GM23338 (cell line): ENCODE data around the gene SLC6A18. TPM values are rescaled to one million over a fixed set of nuclear protein-coding genes. Genes with fewer than 3 reads are reported as not detected.

ENCODE experiments used
- ATAC-seq: fragments of 200-7000 bp; cut with Tn5 transposase; 3 replicates; pipeline ENCODE4 v1.9.1; 2020
- DNase-seq: peaks from one replicate; pipeline ENCODE4 v3.0.0-alpha.2; 2015; ENCODE audit warnings: low spot score
- H2AFZ ChIP-seq: fragments of 200-600 bp; sonication (generic); 2 replicates; pipeline ENCODE4 v1.8.0; 2016; ENCODE audit warnings: antibody characterized with exemption, mild to moderate bottlenecking, moderate library complexity
- H3F3A ChIP-seq: fragments of 200-600 bp; sonication (generic); replicated peaks from 2 replicates; pipeline ENCODE4 v1.8.0; 2017; ENCODE audit warnings: antibody characterized with exemption, mixed run types, low read depth
- H3K27ac ChIP-seq: fragments of 200-600 bp; sonication (generic); 2 replicates; pipeline ENCODE4 v1.6.1; 2016; ENCODE audit warnings: low read depth
- H3K27me3 ChIP-seq: fragments of 200-600 bp; sonication (generic); 2 replicates; pipeline ENCODE4 v1.8.0; 2016; ENCODE audit warnings: mild to moderate bottlenecking, mixed run types, moderate library complexity; ENCODE audit not compliant: insufficient read depth
- H3K36me3 ChIP-seq: fragments of 200-600 bp; sonication (generic); 2 replicates; pipeline ENCODE4 v1.8.0; 2016; ENCODE audit warnings: mild to moderate bottlenecking; ENCODE audit not compliant: insufficient read depth
- H3K4me1 ChIP-seq: fragments of 200-600 bp; sonication (generic); 2 replicates; pipeline ENCODE4 v1.8.0; 2016; ENCODE audit warnings: mild to moderate bottlenecking, moderate library complexity; ENCODE audit not compliant: insufficient read depth
- H3K4me2 ChIP-seq: fragments of 200-600 bp; sonication (generic); 2 replicates; pipeline ENCODE4 v1.7.1; 2017; ENCODE audit warnings: mixed run types
- H3K4me3 ChIP-seq: fragments of 200-600 bp; sonication (generic); 2 replicates; pipeline ENCODE4 v1.6.1; 2016; ENCODE audit warnings: mixed run types
- H3K79me2 ChIP-seq: fragments of 200-600 bp; sonication (generic); replicated peaks from 2 replicates; pipeline ENCODE4 v1.8.0; 2017; ENCODE audit warnings: mild to moderate bottlenecking; ENCODE audit not compliant: insufficient read depth
- H3K9me2 ChIP-seq: fragments of 200-600 bp; sonication (generic); 2 replicates; pipeline ENCODE4 v1.8.0; 2017; ENCODE audit not compliant: insufficient read depth
- H4K20me1 ChIP-seq: fragments of 200-600 bp; sonication (generic); replicated peaks from 2 replicates; pipeline ENCODE4 v1.8.0; 2017; ENCODE audit warnings: mild to moderate bottlenecking; ENCODE audit not compliant: insufficient read depth
- H3K27ac Mint-ChIP-seq: 2 replicates; pipeline ENCODE4 v1.8.0; 2020; ENCODE audit warnings: inconsistent platforms, mild to moderate bottlenecking, moderate library complexity, mixed read lengths
- H3K27me3 Mint-ChIP-seq: 3 replicates; pipeline ENCODE4 v1.8.0; 2022; ENCODE audit warnings: low read depth, mild to moderate bottlenecking, moderate library complexity, mixed read lengths, inconsistent platforms; ENCODE audit not compliant: insufficient read depth, poor library complexity
- H3K36me3 Mint-ChIP-seq: 3 replicates; pipeline ENCODE4 v1.8.0; 2021; ENCODE audit warnings: low read depth, mild to moderate bottlenecking, inconsistent platforms, moderate library complexity, mixed read lengths
- H3K4me1 Mint-ChIP-seq: 3 replicates; pipeline ENCODE4 v1.8.0; 2020; ENCODE audit warnings: mild to moderate bottlenecking, inconsistent platforms, mixed read lengths
- H3K4me3 Mint-ChIP-seq: 3 replicates; pipeline ENCODE4 v1.8.0; 2021; ENCODE audit warnings: moderate library complexity, mild to moderate bottlenecking, inconsistent platforms, mixed read lengths
- H3K9me3 Mint-ChIP-seq: 3 replicates; pipeline ENCODE4 v1.8.0; 2020; ENCODE audit warnings: moderate library complexity, mild to moderate bottlenecking, inconsistent platforms, mixed read lengths
- CREB1 ChIP-seq: fragments of 250-450 bp; sonication (Bioruptor Pico); IDR thresholded peaks from 2 replicates; pipeline ENCODE4 v1.5.0; 2020; ENCODE audit warnings: low read depth, mild to moderate bottlenecking, moderate library complexity
- CTCF ChIP-seq, 2 experiments: fragments of 200-600 bp in 1 of 2; sonication (generic) in 1 of 2; conservative IDR thresholded peaks; 2 replicates each; pipeline versions ENCODE4 v1.5.1 to v1.6.1; 2016 to 2017; ENCODE audit warnings: antibody characterized with exemption in 2 of 2, low read depth in 2 of 2, mild to moderate bottlenecking in 2 of 2, moderate library complexity in 1 of 2
- ETS1 ChIP-seq: IDR thresholded peaks from 2 replicates; pipeline ENCODE4 v1.6.1; 2016; ENCODE audit warnings: antibody characterized with exemption
- EZH2 ChIP-seq: fragments of 200-600 bp; sonication (generic); IDR thresholded peaks from one replicate; pipeline ENCODE4 v1.8.0; 2017; ENCODE audit warnings: antibody characterized with exemption, mild to moderate bottlenecking, low read depth; ENCODE audit not compliant: unreplicated experiment
- EZH2phosphoT487 ChIP-seq: fragments of 200-600 bp; sonication (generic); IDR thresholded peaks from one replicate; pipeline ENCODE4 v1.8.1; 2018; ENCODE audit warnings: antibody characterized with exemption; ENCODE audit not compliant: unreplicated experiment
- JUNB ChIP-seq: IDR thresholded peaks from one replicate; pipeline ENCODE4 v1.6.1; 2016; ENCODE audit warnings: antibody characterized with exemption; ENCODE audit not compliant: unreplicated experiment
- NANOG ChIP-seq: IDR thresholded peaks from 2 replicates; pipeline ENCODE4 v1.6.1; 2016; ENCODE audit warnings: antibody characterized with exemption, borderline replicate concordance
- POLR2AphosphoS5 ChIP-seq: IDR thresholded peaks from 2 replicates; pipeline ENCODE4 v1.6.1; 2016; ENCODE audit warnings: antibody characterized with exemption, low read depth
- STAT1 ChIP-seq: IDR thresholded peaks from one replicate; pipeline ENCODE4 v1.6.1; 2016; ENCODE audit warnings: antibody characterized with exemption; ENCODE audit not compliant: unreplicated experiment
- ZNF114 ChIP-seq: fragments of 250-450 bp; sonication (Bioruptor Pico); IDR thresholded peaks from 2 replicates; pipeline ENCODE4 v1.5.0; 2020; ENCODE audit warnings: mild to moderate bottlenecking, moderate library complexity
- ZNF331 ChIP-seq: fragments of 250-450 bp; sonication (Bioruptor Pico); IDR thresholded peaks from 2 replicates; pipeline ENCODE4 v1.5.0; 2020; ENCODE audit warnings: low read depth, mild to moderate bottlenecking, moderate library complexity
- polyA plus RNA-seq: library from polyadenylated mRNA; unstranded; fragments of >200 nt; fragmentation: Nextera tagmentation; extraction: Ambion mirVana; gene quantifications from 2 replicates; pipeline ENCODE4 v1.2.1, GENCODE V29; 2016
- total RNA-seq: library from RNA; depleted of rRNA; stranded (reverse); fragments of >200 nt; shearing (Covaris generic); gene quantifications from 2 replicates; pipeline ENCODE4 v1.2.3, GENCODE V29; 2014
- TF ChIP-seq, protein P1 (sequence below): fragments of 250-450 bp; sonication (Bioruptor Pico); IDR thresholded peaks from 2 replicates; pipeline ENCODE4 v1.5.0; 2020; ENCODE audit warnings: mild to moderate bottlenecking, moderate library complexity
- TF ChIP-seq, protein P2 (sequence below): IDR thresholded peaks from one replicate; pipeline ENCODE4 v1.6.1; 2018; ENCODE audit warnings: antibody characterized with exemption; ENCODE audit not compliant: unreplicated experiment

SLC6A18 gene
- total and polyA plus RNA-seq, 2 experiments from 2014 or later = not detected

DNA sequence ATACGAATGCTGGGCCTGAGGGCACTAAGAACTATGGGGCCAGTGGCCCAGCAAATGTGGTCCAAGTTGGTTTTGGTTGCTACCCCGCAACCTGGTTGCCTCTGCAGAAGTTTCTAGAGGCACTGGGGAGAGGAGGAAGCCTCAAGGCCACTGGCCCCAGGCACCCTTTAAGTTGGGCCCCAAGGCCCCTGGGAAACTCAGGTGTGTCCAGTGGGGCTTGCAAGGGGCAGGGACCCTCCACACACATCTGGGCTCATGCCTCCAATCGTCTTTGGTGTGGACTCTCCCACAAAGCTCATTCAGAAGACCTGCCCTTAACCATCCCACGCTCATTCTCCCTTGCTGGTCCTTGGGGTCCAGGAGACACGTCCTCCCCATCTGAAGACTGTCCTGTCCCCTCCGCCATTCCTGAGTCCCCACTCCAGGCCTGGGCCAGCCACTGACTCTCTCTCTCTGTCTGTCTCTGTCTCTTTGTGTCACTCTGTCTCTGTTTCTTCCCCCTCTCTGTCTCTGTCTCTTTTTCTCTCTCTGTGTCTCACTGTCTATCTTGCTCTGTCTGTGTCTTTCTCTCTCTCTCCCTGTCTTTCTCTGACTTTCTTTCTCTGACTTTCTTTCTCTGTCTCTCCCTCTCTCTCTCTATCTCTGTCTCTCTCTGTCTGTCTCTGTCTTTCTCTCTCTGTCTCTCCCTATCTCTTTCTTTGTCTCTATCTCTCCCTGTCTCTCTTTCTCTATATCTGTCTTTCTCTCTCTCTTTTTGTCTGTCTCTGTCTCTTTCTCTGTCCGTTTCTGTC, 27.1 kb upstream of the SLC6A18 start:
- 0 out of 2 replicates have a peak, but pooled peaks cover 6% of the 10 kb centered on the region for H3F3A ChIP-seq
- H3K27ac ChIP-seq = no peak overlapping the region
- no peaks in the 10 kb centered on the region for H3K9me2 ChIP-seq
- no peak overlapping the region for H2AFZ ChIP-seq
- H4K20me1 ChIP-seq = no peaks in the 10 kb centered on the region
- H3K4me1 Mint-ChIP-seq = no peaks in the 10 kb centered on the region
- no peak overlapping the region for H3K27ac Mint-ChIP-seq
- H3K4me1 ChIP-seq = no peaks in the 10 kb centered on the region
- no peaks in the 10 kb centered on the region for H3K36me3 ChIP-seq
- H3K4me3 Mint-ChIP-seq = no peak overlapping the region
- no peaks in the 10 kb centered on the region for H3K9me3 Mint-ChIP-seq
- H3K36me3 Mint-ChIP-seq = no peaks in the 10 kb centered on the region
- H3K27me3 Mint-ChIP-seq = peaks cover 13% of the 10 kb centered on the region
- no peak overlapping the region for H3K4me3 ChIP-seq
- DNase-seq (no peak), ATAC-seq (no peak)
- no peak for TF ChIP-seq ETS1
- no peak for TF ChIP-seq JUNB
- no peak for TF ChIP-seq CTCF (conservative IDR thresholded peaks at IDR 0.05; ENCODE audit: low read depth in 2 of 2)
- TF ChIP-seq EZH2 = no peak
- no peak for TF ChIP-seq POLR2AphosphoS5
- no peak for TF ChIP-seq NANOG
- TF ChIP-seq EZH2phosphoT487 = no peak
- TF ChIP-seq STAT1 = no peak
- no peak for TF ChIP-seq CREB1 (CRISPR knock-in tag)
- no peak for TF ChIP-seq ZNF114 (CRISPR knock-in tag)
- TF ChIP-seq, protein P1, sequence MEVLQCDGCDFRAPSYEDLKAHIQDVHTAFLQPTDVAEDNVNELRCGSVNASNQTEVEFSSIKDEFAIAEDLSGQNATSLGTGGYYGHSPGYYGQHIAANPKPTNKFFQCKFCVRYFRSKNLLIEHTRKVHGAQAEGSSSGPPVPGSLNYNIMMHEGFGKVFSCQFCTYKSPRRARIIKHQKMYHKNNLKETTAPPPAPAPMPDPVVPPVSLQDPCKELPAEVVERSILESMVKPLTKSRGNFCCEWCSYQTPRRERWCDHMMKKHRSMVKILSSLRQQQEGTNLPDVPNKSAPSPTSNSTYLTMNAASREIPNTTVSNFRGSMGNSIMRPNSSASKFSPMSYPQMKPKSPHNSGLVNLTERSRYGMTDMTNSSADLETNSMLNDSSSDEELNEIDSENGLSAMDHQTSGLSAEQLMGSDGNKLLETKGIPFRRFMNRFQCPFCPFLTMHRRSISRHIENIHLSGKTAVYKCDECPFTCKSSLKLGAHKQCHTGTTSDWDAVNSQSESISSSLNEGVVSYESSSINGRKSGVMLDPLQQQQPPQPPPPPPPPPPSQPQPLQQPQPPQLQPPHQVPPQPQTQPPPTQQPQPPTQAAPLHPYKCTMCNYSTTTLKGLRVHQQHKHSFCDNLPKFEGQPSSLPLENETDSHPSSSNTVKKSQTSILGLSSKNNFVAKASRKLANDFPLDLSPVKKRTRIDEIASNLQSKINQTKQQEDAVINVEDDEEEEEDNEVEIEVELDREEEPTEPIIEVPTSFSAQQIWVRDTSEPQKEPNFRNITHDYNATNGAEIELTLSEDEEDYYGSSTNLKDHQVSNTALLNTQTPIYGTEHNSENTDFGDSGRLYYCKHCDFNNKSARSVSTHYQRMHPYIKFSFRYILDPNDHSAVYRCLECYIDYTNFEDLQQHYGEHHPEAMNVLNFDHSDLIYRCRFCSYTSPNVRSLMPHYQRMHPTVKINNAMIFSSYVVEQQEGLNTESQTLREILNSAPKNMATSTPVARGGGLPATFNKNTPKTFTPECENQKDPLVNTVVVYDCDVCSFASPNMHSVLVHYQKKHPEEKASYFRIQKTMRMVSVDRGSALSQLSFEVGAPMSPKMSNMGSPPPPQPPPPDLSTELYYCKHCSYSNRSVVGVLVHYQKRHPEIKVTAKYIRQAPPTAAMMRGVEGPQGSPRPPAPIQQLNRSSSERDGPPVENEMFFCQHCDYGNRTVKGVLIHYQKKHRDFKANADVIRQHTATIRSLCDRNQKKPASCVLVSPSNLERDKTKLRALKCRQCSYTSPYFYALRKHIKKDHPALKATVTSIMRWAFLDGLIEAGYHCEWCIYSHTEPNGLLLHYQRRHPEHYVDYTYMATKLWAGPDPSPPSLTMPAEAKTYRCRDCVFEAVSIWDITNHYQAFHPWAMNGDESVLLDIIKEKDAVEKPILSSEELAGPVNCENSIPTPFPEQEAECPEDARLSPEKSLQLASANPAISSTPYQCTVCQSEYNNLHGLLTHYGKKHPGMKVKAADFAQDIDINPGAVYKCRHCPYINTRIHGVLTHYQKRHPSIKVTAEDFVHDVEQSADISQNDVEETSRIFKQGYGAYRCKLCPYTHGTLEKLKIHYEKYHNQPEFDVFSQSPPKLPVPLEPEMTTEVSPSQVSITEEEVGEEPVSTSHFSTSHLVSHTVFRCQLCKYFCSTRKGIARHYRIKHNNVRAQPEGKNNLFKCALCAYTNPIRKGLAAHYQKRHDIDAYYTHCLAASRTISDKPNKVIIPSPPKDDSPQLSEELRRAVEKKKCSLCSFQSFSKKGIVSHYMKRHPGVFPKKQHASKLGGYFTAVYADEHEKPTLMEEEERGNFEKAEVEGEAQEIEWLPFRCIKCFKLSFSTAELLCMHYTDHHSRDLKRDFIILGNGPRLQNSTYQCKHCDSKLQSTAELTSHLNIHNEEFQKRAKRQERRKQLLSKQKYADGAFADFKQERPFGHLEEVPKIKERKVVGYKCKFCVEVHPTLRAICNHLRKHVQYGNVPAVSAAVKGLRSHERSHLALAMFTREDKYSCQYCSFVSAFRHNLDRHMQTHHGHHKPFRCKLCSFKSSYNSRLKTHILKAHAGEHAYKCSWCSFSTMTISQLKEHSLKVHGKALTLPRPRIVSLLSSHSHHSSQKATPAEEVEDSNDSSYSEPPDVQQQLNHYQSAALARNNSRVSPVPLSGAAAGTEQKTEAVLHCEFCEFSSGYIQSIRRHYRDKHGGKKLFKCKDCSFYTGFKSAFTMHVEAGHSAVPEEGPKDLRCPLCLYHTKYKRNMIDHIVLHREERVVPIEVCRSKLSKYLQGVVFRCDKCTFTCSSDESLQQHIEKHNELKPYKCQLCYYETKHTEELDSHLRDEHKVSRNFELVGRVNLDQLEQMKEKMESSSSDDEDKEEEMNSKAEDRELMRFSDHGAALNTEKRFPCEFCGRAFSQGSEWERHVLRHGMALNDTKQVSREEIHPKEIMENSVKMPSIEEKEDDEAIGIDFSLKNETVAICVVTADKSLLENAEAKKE = no peak
- TF ChIP-seq ZNF331 (CRISPR knock-in tag) = no peak
- TF ChIP-seq, protein P2, sequence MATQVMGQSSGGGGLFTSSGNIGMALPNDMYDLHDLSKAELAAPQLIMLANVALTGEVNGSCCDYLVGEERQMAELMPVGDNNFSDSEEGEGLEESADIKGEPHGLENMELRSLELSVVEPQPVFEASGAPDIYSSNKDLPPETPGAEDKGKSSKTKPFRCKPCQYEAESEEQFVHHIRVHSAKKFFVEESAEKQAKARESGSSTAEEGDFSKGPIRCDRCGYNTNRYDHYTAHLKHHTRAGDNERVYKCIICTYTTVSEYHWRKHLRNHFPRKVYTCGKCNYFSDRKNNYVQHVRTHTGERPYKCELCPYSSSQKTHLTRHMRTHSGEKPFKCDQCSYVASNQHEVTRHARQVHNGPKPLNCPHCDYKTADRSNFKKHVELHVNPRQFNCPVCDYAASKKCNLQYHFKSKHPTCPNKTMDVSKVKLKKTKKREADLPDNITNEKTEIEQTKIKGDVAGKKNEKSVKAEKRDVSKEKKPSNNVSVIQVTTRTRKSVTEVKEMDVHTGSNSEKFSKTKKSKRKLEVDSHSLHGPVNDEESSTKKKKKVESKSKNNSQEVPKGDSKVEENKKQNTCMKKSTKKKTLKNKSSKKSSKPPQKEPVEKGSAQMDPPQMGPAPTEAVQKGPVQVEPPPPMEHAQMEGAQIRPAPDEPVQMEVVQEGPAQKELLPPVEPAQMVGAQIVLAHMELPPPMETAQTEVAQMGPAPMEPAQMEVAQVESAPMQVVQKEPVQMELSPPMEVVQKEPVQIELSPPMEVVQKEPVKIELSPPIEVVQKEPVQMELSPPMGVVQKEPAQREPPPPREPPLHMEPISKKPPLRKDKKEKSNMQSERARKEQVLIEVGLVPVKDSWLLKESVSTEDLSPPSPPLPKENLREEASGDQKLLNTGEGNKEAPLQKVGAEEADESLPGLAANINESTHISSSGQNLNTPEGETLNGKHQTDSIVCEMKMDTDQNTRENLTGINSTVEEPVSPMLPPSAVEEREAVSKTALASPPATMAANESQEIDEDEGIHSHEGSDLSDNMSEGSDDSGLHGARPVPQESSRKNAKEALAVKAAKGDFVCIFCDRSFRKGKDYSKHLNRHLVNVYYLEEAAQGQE = no peak
- no peak overlapping the region for H3K4me2 ChIP-seq
- no peaks in the 10 kb centered on the region for H3K27me3 ChIP-seq
- H3K79me2 ChIP-seq = no peaks in the 10 kb centered on the region
